Superior temporal gyrus (tissue), 1 donor: ENCODE data around the gene PPAN.
A peak's percentile ranks its signal among the peaks of the same experiment; 100 is the strongest.

Experiments used
- DNase-seq: peaks from one replicate; pipeline ENCODE4 v3.0.0-alpha.2; 2016; ENCODE audit errors: extremely low spot score

Gene PPAN

GRCh38 chr19:10106100-10106936 is at the start of gene PPAN:
Gene PPAN (plus strand): TSS chr19:10106362. CDS start chr19:10106395, 33 bp downstream.
- peak; percentile 99 for DNase-seq

- no peak for DNase-seq
Observed at GRCh38 chr19:10061717-10062310, 44.3 kb upstream of the PPAN start.

- DNase-seq: no peak
Observed at GRCh38 chr19:10068205-10068604, 38.0 kb upstream of the PPAN start.

- no peak for DNase-seq
Observed at GRCh38 chr19:10069046-10069445, 37.1 kb upstream of the PPAN start.

- no peak for DNase-seq
Observed at GRCh38 chr19:10070730-10071446, 35.3 kb upstream of the PPAN start.

GRCh38 chr19:10074153-10074552 is 32.0 kb upstream of the PPAN start:
- DNase-seq: no peak

GRCh38 chr19:10076535-10076934 is 29.6 kb upstream of the PPAN start:
- no peak for DNase-seq

- no peak for DNase-seq
Observed at GRCh38 chr19:10078329-10078728, 27.8 kb upstream of the PPAN start.

- no peak for DNase-seq
Observed at GRCh38 chr19:10079031-10079453, 27.1 kb upstream of the PPAN start.

GRCh38 chr19:10083911-10084310 is 22.3 kb upstream of the PPAN start:
- no peak for DNase-seq

GRCh38 chr19:10084803-10085202 is 21.4 kb upstream of the PPAN start:
- DNase-seq: no peak

GRCh38 chr19:10085641-10086590 is 20.2 kb upstream of the PPAN start, which contains the start of gene SHFL:
Gene SHFL (plus strand): TSS chr19:10086317. CDS start chr19:10086428, 111 bp downstream.
- DNase-seq: peak; percentile 49

- DNase-seq: no peak
Observed at GRCh38 chr19:10086591-10087192, 19.5 kb upstream of the PPAN start.

GRCh38 chr19:10087296-10088061 is 18.7 kb upstream of the PPAN start:
- DNase-seq: no peak

GRCh38 chr19:10088949-10089554 is 17.1 kb upstream of the PPAN start:
- DNase-seq: no peak

GRCh38 chr19:10089801-10090375 is 16.3 kb upstream of the PPAN start:
- no peak for DNase-seq

GRCh38 chr19:10091370-10091687 is 14.8 kb upstream of the PPAN start:
- no peak for DNase-seq

GRCh38 chr19:10091895-10092641 is 14.1 kb upstream of the PPAN start:
- no peak for DNase-seq
